GM23248 (cell line): ENCODE data around the gene MARS1. TPM values are rescaled to one million over a fixed set of nuclear protein-coding genes. Genes with fewer than 3 reads are reported as not detected.
"Not testable (repeated sequence)": the region's sequence is repeated elsewhere in the genome, so short reads cannot be mapped to it uniquely, and the experiment has no call there.

Source experiments
- DNase-seq: peaks from one replicate; pipeline ENCODE4 v3.0.0-alpha.2; 2015
- H2AFZ ChIP-seq: fragments of 200-600 bp; sonication (generic); 2 replicates; pipeline ENCODE4 v1.6.1; 2016; ENCODE audit warnings: antibody characterized with exemption
- H3F3A ChIP-seq: fragments of 200-600 bp; sonication (generic); 2 replicates; pipeline ENCODE4 v1.6.1; 2016; ENCODE audit warnings: mild to moderate bottlenecking, antibody characterized with exemption, mixed run types; ENCODE audit not compliant: insufficient read depth
- H3K27ac ChIP-seq: fragments of 200-600 bp; sonication (generic); 2 replicates; pipeline ENCODE4 v1.5.1; 2016; ENCODE audit warnings: mild to moderate bottlenecking
- H3K27me3 ChIP-seq: fragments of 200-600 bp; sonication (generic); replicated peaks from 2 replicates; pipeline ENCODE4 v1.6.1; 2016; ENCODE audit warnings: mild to moderate bottlenecking; ENCODE audit not compliant: insufficient read depth
- H3K36me3 ChIP-seq: fragments of 200-600 bp; sonication (generic); 2 replicates; pipeline ENCODE4 v1.6.1; 2016; ENCODE audit warnings: low read depth, mild to moderate bottlenecking
- H3K4me1 ChIP-seq: fragments of 200-600 bp; sonication (generic); 2 replicates; pipeline ENCODE4 v1.6.1; 2016; ENCODE audit warnings: mild to moderate bottlenecking; ENCODE audit not compliant: insufficient read depth
- H3K4me2 ChIP-seq: fragments of 200-600 bp; sonication (generic); one replicate; pipeline ENCODE4 v1.6.1; 2016; ENCODE audit warnings: mild to moderate bottlenecking; ENCODE audit not compliant: unreplicated experiment
- H3K4me3 ChIP-seq: fragments of 200-600 bp; sonication (generic); 2 replicates; pipeline ENCODE4 v1.5.1; 2016; ENCODE audit warnings: mild to moderate bottlenecking
- H3K79me2 ChIP-seq: fragments of 200-600 bp; sonication (generic); 2 replicates; pipeline ENCODE4 v1.6.1; 2016; ENCODE audit warnings: mild to moderate bottlenecking; ENCODE audit not compliant: insufficient read depth
- H3K9ac ChIP-seq: fragments of 200-600 bp; sonication (generic); 2 replicates; pipeline ENCODE4 v1.6.1; 2016; ENCODE audit warnings: mild to moderate bottlenecking
- H3K9me2 ChIP-seq: fragments of 200-600 bp; sonication (generic); 2 replicates; pipeline ENCODE4 v1.6.1; 2016; ENCODE audit warnings: mixed run types, mild to moderate bottlenecking, moderate library complexity; ENCODE audit not compliant: insufficient read depth
- H3K9me3 ChIP-seq: fragments of 200-600 bp; sonication (generic); one replicate; pipeline ENCODE4 v1.6.1; 2017; ENCODE audit warnings: low read depth
- H4K20me1 ChIP-seq: fragments of 200-600 bp; sonication (generic); 2 replicates; pipeline ENCODE4 v1.6.0; 2016; ENCODE audit not compliant: insufficient read depth
- EZH2 ChIP-seq: fragments of 200-600 bp; sonication (generic); IDR thresholded peaks from 2 replicates; pipeline ENCODE4 v1.6.1; 2018; ENCODE audit warnings: antibody characterized with exemption, mild to moderate bottlenecking; ENCODE audit not compliant: insufficient read depth, poor library complexity, severe bottlenecking
- EZH2phosphoT487 ChIP-seq: fragments of 200-600 bp; sonication (generic); IDR thresholded peaks from 2 replicates; pipeline ENCODE4 v1.6.1; 2018; ENCODE audit warnings: antibody characterized with exemption, moderate library complexity, mild to moderate bottlenecking, low read depth; ENCODE audit not compliant: insufficient read depth
- WGBS, 2 experiments: methylation state at CpG; one replicate each; pipeline ENCODE4 v1.1.6; 2015 to 2017; ENCODE audit warnings: low lambda C conversion rate in 2 of 2, low coverage in 1 of 2; ENCODE audit errors: missing lambda C conversion rate in 2 of 2; 5-methylcytosine and 5-hydroxymethylcytosine counted together
- in situ Hi-C: fragments of 300-500 bp; cut with MboI; formaldehyde crosslinking; loops from 2 replicates; pipeline ENCODE4 v1.15.0; 2020
- polyA plus RNA-seq: library from polyadenylated mRNA; unstranded; fragments of >200 nt; fragmentation: Nextera tagmentation; extraction: Ambion mirVana; gene quantifications from 2 replicates; pipeline ENCODE4 v1.2.1, GENCODE V29; 2016
- total RNA-seq: library from RNA; depleted of rRNA; stranded (reverse); fragments of >200 nt; shearing (Covaris generic); gene quantifications from 2 replicates; pipeline ENCODE4 v1.2.3, GENCODE V29; 2014

The MARS1 gene
- total and polyA plus RNA-seq, 2 experiments from 2014 or later: 184 to 272 TPM

GRCh38 chr12:57554453-57554852 is 66.6 kb downstream of the MARS1 start:
- DNase-seq: no peak
- Histone ChIP-seq H3K4me3 (no peak overlapping the region), H3K4me1 (no peaks in the 10 kb centered on the region)

DNA sequence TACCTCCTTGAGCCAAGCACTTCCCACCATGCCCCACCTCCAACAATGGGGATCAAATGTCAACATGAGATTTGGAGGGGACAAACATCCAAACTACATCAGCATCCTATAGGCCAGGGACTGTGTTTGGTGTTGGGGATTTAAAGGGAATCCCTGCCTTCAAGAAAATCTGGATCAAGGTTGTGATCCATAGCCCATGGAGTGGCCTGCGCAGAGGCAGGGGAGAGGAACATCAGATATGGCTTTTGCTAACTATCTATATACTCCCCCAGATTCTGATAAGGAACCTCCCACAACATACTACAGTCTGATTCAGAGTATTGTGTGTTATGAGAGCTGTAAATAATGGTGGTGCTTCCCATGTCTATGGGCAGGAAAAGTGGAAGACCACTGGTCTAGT is 67.0 kb downstream of the MARS1 start:
- Histone ChIP-seq H3K27me3 (no peaks in the 10 kb centered on the region), H3K79me2 (no peaks in the 10 kb centered on the region), H3K9me2 (no peaks in the 10 kb centered on the region), H3K9me3 (no peaks in the 10 kb centered on the region), H2AFZ (no peak overlapping the region), H3K27ac (no peak overlapping the region), H4K20me1 (no peaks in the 10 kb centered on the region), H3F3A (no peaks in the 10 kb centered on the region), H3K36me3 (no peaks in the 10 kb centered on the region), H3K4me3 (no peak overlapping the region), H3K4me2 (no peak overlapping the region), H3K9ac (no peak overlapping the region), H3K4me1 (no peaks in the 10 kb centered on the region)
- TF ChIP-seq EZH2 (no peak), EZH2phosphoT487 (no peak)
- in situ Hi-C loops: no loop called here
- no peak for DNase-seq
- 100% methylated on average over 1 of the region's 1 CpG for WGBS, 2 experiments

More at GRCh38 chr12:57554453-57554852, 66.6 kb downstream of the MARS1 start:
- in situ Hi-C loops: no loop called here
- no peak overlapping the region for H2AFZ ChIP-seq
- H3K9ac ChIP-seq: no peak overlapping the region
- no peaks in the 10 kb centered on the region for H3K9me3 ChIP-seq
- no peak for TF ChIP-seq EZH2phosphoT487
- no peak for TF ChIP-seq EZH2
- no peaks in the 10 kb centered on the region for H3K27me3 ChIP-seq
- H3K36me3 ChIP-seq: no peaks in the 10 kb centered on the region
- 93 to 100% methylated on average over 2 of the region's 2 CpGs for WGBS, 2 experiments
- no peaks in the 10 kb centered on the region for H4K20me1 ChIP-seq
- no peaks in the 10 kb centered on the region for H3K9me2 ChIP-seq
- no peaks in the 10 kb centered on the region for H3F3A ChIP-seq
- H3K4me2 ChIP-seq: no peak overlapping the region
- no peak overlapping the region for H3K27ac ChIP-seq
- no peaks in the 10 kb centered on the region for H3K79me2 ChIP-seq

DNA sequence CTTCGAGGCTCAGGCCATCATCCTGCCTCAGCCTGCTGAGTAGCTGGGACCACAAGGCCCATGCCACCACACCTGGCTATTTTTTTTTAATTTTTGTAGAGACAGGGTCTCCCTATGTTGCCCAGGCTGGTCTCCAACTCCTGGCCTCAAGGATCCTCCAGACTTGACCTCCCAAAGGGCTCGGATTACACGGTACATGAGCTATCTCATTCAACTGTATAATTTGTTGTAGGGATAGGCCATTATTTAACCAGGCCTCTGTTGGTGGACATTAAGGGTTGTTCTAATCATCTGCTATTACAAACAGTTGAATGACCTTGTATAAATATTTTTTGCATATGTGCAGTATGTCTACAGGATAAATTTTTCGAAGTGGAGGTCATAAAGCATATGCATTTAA is 71.0 kb downstream of the MARS1 start:
- no peaks in the 10 kb centered on the region for H3F3A ChIP-seq
- no peak overlapping the region for H3K4me2 ChIP-seq
- H3K9me3 ChIP-seq: no peaks in the 10 kb centered on the region
- no peaks in the 10 kb centered on the region for H3K36me3 ChIP-seq
- no peak overlapping the region for H3K9ac ChIP-seq
- no peak overlapping the region for H3K4me3 ChIP-seq
- H2AFZ ChIP-seq: no peak overlapping the region
- no peak overlapping the region for H3K27ac ChIP-seq
- H4K20me1 ChIP-seq: no peaks in the 10 kb centered on the region
- in situ Hi-C loops: no loop called here
- no peaks in the 10 kb centered on the region for H3K9me2 ChIP-seq
- no peak for DNase-seq
- no peaks in the 10 kb centered on the region for H3K79me2 ChIP-seq
- no peaks in the 10 kb centered on the region for H3K4me1 ChIP-seq
- WGBS, 2 experiments: 58 to 66% methylated on average over 4 of the region's 4 CpGs
- TF ChIP-seq EZH2: no peak
- TF ChIP-seq EZH2phosphoT487: no peak
- H3K27me3 ChIP-seq: no peaks in the 10 kb centered on the region

DNA sequence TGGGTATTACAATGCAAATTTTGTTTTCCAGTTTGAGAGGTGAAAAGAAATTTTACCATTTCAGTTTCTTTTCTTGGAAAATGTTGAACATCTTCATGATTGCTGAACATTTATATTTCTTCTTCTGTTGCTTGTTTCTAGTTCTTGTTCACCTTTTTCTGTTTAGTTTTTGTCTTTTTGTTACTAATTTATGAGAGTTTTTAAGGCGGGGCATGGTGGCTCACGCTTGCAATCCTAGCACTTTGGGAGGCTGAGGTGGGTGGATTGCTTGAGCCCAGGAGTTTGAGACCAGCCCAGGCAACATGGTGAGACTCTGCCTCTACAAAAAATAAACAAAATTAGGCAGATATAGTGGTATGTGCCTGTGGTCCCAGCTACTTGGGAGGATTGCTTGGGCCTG is 72.6 kb downstream of the MARS1 start:
- H3K4me3 ChIP-seq: no peak overlapping the region
- H2AFZ ChIP-seq: no peak overlapping the region
- H3K27ac ChIP-seq: no peak overlapping the region
- DNase-seq: no peak
- H3K9ac ChIP-seq: no peak overlapping the region
- no peaks in the 10 kb centered on the region for H4K20me1 ChIP-seq
- H3K27me3 ChIP-seq: no peaks in the 10 kb centered on the region
- H3K9me2 ChIP-seq: no peaks in the 10 kb centered on the region
- TF ChIP-seq EZH2: no peak
- no peak for TF ChIP-seq EZH2phosphoT487
- no peak overlapping the region for H3K4me2 ChIP-seq
- in situ Hi-C loops: no loop called here
- H3K79me2 ChIP-seq: no peaks in the 10 kb centered on the region
- H3K36me3 ChIP-seq: no peaks in the 10 kb centered on the region
- WGBS, 2 experiments: 81 to 89% methylated on average over 2 of the region's 2 CpGs
- no peaks in the 10 kb centered on the region for H3F3A ChIP-seq
- H3K4me1 ChIP-seq: no peaks in the 10 kb centered on the region
- H3K9me3 ChIP-seq: no peaks in the 10 kb centered on the region

- H3K4me2 ChIP-seq, H3F3A ChIP-seq, H2AFZ ChIP-seq, H3K27ac ChIP-seq, H3K9ac ChIP-seq, H3K79me2 ChIP-seq, H3K4me1 ChIP-seq, H3K4me3 ChIP-seq, in situ Hi-C loops, H3K36me3 ChIP-seq, H3K9me2 ChIP-seq, H3K9me3 ChIP-seq, H4K20me1 ChIP-seq, H3K27me3 ChIP-seq: not testable (repeated sequence)
- 25 to 31% methylated on average over 1 of the region's 1 CpG for WGBS, 2 experiments
- peak; percentile 49 for DNase-seq
These were observed 73.2 kb downstream of the MARS1 start for GRCh38 chr12:57561117-57561516.
